ENCODE data around the gene OPA3.

Gene OPA3

DNA sequence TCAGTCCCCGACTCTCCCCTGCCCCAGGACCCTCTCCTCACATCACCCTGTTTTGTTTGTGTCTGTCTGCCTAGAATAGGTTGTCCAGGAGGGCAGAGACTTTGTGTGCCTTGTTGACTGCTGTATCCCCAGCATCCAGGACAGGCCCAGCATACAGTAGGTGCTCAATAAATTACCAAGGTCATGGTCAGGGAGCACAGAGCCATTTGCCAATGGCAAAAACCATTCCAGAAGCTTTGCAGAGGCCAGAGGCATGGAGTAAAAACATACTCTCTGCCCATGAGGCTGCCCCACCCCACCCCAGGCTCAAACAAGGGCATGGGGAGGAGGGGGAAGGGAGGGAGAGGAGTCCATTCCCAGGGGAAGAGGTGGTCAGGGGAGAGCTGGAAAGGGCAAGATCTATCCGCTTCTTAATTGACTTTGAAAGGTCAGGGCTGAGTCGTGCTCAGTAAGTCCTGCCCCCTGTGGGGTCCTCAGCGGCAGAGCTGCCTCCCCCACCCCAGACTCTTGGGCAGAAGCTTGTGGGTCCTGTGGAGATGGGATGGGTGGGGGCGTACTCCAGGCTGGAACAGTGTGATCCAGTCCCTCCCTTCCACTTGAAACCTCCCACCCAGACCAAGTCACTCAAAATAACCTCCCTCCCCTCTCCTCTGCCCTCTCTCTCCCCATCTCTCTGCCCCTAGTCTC, 13.0 kb upstream of the OPA3 start:
- no peak for DNase-seq

GRCh38 chr19:45595814-45596213, 11.2 kb upstream of the OPA3 start:
- DNase-seq: no peak

DNA sequence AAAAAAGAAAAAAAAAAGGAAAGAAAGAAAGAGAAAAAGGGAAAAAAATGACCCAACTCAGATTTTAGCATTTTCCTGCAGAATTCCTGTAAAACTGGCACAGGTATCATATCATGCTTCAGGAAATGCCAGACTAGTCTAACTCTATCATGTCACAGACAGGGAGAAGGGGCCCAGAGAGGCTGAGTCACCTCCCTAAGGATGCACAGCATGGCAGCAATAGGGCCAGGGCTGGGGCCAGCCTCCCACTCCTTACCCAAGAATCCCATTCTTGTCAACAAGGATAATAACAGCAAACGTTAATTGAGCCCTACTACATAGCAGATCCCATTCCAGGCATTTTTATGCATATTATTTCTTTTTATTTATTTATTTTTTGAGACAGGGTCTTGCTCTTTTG, 8.9 kb upstream of the OPA3 start:
- no peak for DNase-seq

DNA sequence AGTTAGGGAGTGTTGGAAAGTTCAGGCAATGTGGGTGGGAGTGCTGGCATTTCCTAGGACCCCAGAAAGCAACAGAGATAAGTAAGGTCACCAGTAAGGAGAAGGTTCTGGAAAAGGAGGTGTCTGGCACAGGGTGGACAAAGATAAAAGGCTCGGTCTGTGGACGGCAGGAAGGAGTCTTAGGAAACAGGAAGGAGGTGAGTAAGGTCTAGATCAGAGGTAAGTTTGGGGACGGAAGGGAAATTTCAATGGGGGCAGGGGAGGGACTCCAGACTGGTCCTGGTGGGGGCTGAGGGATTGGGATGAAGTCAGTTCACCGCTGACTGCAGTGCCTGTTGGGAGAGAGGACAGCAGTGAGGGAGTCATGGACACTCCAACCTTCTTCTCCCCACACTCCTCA, 7.8 kb upstream of the OPA3 start:
- no peak for DNase-seq

- no peak for DNase-seq
These were observed 7.0 kb upstream of the OPA3 start for GRCh38 chr19:45591638-45592005.

GRCh38 chr19:45591004-45591637, 6.5 kb upstream of the OPA3 start:
- peak; percentile 53 for DNase-seq

- no peak for DNase-seq
These were observed 5.8 kb upstream of the OPA3 start for GRCh38 chr19:45590300-45591003.

GRCh38 chr19:45589768-45590167, 5.2 kb upstream of the OPA3 start:
- no peak for DNase-seq

GRCh38 chr19:45587873-45588272, 3.3 kb upstream of the OPA3 start:
- DNase-seq: no peak

- no peak for DNase-seq
These were observed 566 bp upstream of the OPA3 start for GRCh38 chr19:45585158-45585577.

DNA sequence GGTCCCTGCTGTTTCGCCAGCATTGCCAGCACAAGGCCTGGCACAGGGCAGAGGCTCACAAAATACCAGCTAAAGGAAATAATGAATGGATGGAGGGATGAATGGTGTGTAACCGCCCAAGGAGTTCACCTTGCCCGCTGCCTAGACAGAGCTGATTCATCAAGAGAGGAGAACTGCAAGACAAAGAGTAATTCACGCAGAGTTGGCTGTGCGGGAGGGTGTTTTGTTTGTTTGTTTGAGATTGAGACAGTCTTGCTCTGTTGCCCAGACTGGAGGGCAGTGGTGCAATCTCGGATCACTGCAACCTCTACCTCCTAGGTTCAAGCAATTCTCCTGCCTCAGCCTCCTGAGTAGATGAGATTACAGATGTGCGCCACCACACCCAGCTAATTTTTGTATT, 3.0 kb downstream of the OPA3 start:
- no peak for DNase-seq

- no peak for DNase-seq
These were observed 5.7 kb downstream of the OPA3 start for GRCh38 chr19:45578861-45579260.

DNA sequence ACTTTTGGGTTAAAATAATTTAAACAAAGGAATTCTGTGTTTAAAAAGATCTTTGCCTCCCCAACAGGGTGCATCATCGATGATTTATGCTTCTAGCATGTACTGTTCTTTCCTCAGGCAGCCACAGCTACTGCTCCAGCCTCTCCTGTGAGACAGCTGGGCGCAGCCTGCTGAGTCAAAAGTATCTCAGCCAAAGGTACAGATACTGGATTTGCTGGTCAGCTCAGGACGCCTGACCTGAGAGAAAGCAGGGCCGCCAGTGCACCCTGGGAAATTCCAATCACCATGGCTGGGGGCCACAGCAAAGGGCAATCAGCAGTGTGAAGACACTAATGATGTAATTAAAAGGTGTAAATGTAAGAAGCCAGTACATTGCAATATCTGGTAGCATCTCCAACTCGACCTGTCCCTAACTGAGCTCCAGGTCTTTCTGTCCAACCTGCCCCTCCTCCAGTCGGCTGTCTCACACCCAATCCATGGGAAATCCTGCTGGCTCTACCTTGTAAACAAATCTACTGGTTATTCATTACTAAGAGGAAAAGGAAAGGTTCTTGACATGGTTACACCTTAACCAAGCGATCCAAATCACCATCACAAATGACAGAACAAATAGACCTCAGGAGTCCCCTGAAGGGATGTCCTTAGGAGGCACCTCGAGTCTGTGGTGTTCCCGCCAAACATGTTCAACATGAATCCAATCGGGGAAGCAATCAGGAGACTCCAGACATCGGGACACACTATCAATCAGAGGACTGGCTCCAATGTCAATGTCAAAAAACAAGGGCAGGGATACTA, 7.3 kb downstream of the OPA3 start:
- DNase-seq: peak; percentile 16

- no peak for DNase-seq
These were observed 7.9 kb downstream of the OPA3 start for GRCh38 chr19:45576682-45577081.

- no peak for DNase-seq
These were observed 9.4 kb downstream of the OPA3 start for GRCh38 chr19:45575216-45575615.

GRCh38 chr19:45574526-45574925, 10.1 kb downstream of the OPA3 start:
- no peak for DNase-seq

DNA sequence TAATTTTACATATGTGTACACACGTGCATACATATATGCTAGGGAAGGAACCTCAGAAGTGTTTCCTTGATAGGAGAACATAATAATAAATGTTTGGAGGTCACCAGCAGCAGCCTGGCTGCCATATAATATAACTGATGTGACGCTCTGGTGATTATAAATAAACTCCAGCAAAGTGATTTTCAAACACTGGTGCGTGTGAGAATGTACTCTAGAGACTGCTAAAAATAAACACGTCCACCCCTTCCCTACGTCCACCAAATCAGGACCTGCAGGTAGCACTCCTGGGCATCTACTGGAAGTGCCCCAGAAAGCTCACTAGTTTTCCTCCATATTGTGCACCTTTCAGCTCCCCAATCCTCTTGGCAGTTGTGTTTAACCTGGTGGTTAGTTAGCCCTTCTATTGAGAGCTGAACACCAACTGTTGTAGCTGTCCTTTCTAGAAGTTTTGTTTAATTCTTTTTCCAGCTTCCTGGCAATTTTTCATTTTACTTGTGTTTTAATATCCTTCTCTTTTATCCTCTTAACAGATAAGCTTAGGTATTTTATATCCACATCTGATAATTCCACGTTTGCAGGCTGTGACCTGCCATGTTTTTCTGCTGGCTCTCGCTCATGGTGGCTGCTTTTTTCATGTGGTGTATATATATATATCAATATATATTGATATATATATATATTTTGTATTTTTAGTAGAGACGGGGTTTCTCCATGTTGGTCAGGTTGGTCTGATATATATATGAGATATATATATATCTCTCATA, 13.0 kb downstream of the OPA3 start:
- DNase-seq: no peak

- DNase-seq: peak; percentile 67
These were observed 14.8 kb downstream of the OPA3 start for GRCh38 chr19:45569619-45570421.

DNA sequence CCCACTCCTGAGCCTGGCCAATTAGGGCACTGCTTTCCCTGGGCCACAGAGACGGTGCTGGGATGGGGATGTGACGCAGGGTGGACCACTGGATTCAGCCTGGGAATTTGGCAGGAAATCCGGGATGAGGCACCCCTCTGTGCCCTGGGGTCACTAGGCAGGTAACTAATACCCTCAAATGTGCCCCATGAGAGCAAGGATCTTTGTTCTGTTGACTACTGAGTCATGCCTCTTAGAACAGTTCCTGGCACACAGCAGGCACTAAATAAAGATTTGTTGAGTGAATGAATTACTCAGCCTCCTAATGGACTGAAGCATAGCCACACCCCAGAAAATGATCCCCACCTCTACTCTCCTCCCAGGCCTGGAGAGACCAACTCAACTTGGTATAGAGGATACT, 15.9 kb downstream of the OPA3 start:
- DNase-seq: no peak

- DNase-seq: no peak
These were observed 17.0 kb downstream of the OPA3 start for GRCh38 chr19:45567609-45568008.

DNA sequence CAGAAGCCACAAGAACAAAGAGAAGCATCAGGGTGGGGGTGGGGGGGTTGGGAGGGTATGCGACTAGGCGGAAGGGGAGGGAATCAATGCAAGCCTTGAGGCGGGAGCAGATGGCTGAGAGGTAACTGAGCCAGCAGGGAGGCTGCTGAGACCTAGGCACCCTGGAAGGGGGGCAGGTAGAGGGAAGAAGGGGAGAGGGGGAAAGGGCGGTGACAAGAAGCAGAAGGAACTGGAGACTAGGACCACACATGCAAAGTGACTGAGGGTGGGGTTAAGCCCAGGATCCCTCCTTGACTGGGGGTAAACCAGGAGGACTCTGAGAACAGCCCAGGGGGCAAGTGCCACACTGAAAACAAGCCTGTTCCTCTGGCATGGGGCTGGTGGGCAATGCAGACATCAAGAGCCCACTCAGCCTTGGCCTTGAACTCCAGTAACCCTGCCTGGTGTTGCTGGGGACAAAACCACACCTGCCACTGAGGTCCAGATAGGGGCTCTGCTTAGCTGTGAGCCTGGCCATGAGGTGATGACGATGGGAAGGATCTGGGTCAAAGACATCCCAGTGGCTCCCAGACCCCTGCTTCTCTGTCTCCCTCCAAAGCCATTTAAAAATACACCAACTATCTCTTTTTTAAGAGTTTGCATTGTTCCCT, 20.3 kb downstream of the OPA3 start:
- DNase-seq: no peak

Measured in activated CD4-positive, alpha-beta T cell treated with anti-CD3 and anti-CD28 coated beads, Interleukin-10, Interleukin-2, amounts not matched to agents 100 ng/mL and 50 ng/mL, durations not matched to agents 16 hours and 8 hours (primary cell).